Panc1 (cell line): ENCODE measurements around the gene DPH2. TPM values are rescaled to one million over a fixed set of nuclear protein-coding genes. Genes with fewer than 3 reads are reported as not detected.

Source experiments
- ATAC-seq: fragments of 200-7000 bp; cut with Tn5 transposase; 2 replicates; pipeline ENCODE4 v1.9.1; 2020; ENCODE audit warnings: mild to moderate bottlenecking, moderate library complexity
- BruUV-seq: library from RNA; stranded (reverse); fragments of 400-500 nt; replicated peaks from 2 replicates; lab custom pipeline; 2021; lab: Mats Ljungman, UMichigan
- CTCF ChIA-PET: fragments of 300-600 bp; sonication (Branson Sonifier 250); formaldehyde crosslinking; loops from one replicate; lab custom pipeline; 2022; ENCODE audit warnings: antibody characterized with exemption; lab: Charles Lee
- POLR2A ChIA-PET: fragments of 300-600 bp; sonication (Branson Sonifier 250); formaldehyde crosslinking; loops from one replicate; lab custom pipeline; 2022; ENCODE audit warnings: antibody characterized with exemption; lab: Charles Lee
- DNase-seq: peaks from one replicate; pipeline ENCODE4 v3.0.0-alpha.2; 2010; ENCODE audit warnings: low read depth, low spot score
- H3K27ac ChIP-seq: 2 replicates; pipeline ENCODE4 v1.5.1; 2011; ENCODE audit warnings: mild to moderate bottlenecking, low read length, inconsistent platforms
- H3K27me3 ChIP-seq: fragments of 200-500 bp; sonication (Bioruptor generic); 2 replicates; pipeline ENCODE4 v1.6.0; 2014; ENCODE audit warnings: low read length, inconsistent platforms; ENCODE audit not compliant: control insufficient read depth, insufficient read depth
- H3K36me3 ChIP-seq: fragments of 200-500 bp; sonication (Bioruptor generic); 2 replicates; pipeline ENCODE4 v1.5.1; 2014; ENCODE audit warnings: inconsistent platforms, mild to moderate bottlenecking, low read length, moderate library complexity; ENCODE audit not compliant: control insufficient read depth, insufficient read depth
- H3K4me1 ChIP-seq: 2 replicates; pipeline ENCODE4 v1.5.1; 2011; ENCODE audit warnings: inconsistent platforms, mild to moderate bottlenecking, low read length, moderate library complexity; ENCODE audit not compliant: control insufficient read depth, insufficient read depth
- H3K4me3 ChIP-seq, 2 experiments: 2 replicates each; pipeline ENCODE4 v1.5.1; 2011 to 2012; ENCODE audit warnings: low read depth in 2 of 2, low read length in 2 of 2, mild to moderate bottlenecking in 2 of 2, inconsistent platforms in 1 of 2, moderate library complexity in 1 of 2
- H3K9me3 ChIP-seq: fragments of 200-500 bp; sonication (Bioruptor generic); 2 replicates; pipeline ENCODE4 v1.5.1; 2014; ENCODE audit warnings: low read depth, mild to moderate bottlenecking, inconsistent platforms, low read length, moderate library complexity; ENCODE audit not compliant: control insufficient read depth, insufficient read depth
- POLR2AphosphoS5 ChIP-seq: IDR thresholded peaks from 2 replicates; pipeline ENCODE4 v1.6.1; 2012; ENCODE audit warnings: mild to moderate bottlenecking, low read depth, low read length, moderate library complexity
- SIN3A ChIP-seq: IDR thresholded peaks from 2 replicates; pipeline ENCODE4 v1.6.1; 2012; ENCODE audit warnings: low read depth, mild to moderate bottlenecking, low read length, moderate library complexity, borderline replicate concordance; ENCODE audit not compliant: insufficient read depth
- TCF7L2 ChIP-seq: IDR thresholded peaks from 2 replicates; pipeline ENCODE4 v1.6.1; 2011; ENCODE audit warnings: mild to moderate bottlenecking, low read depth, low read length, inconsistent platforms
- in situ Hi-C: cut with HindIII; loops from 2 replicates; pipeline ENCODE4 v1.10.0; 2016; ENCODE audit warnings: low sequenced_read_pairs, low pct_unique_long_range_greater_than_20kb
- intact Hi-C: fragments of 100-400 bp; cut with micrococcal nuclease; formaldehyde crosslinking; loops from one replicate; pipeline ENCODE4 v1.10.0; 2022; ENCODE audit not compliant: unreplicated experiment
- total RNA-seq: library from RNA; stranded (reverse); gene quantifications from one replicate; pipeline ENCODE4 v1.2.1, GENCODE V29; 2021; ENCODE audit not compliant: unreplicated experiment
- TF ChIP-seq, protein P1 (sequence below), 2 experiments: IDR thresholded peaks; 2 replicates each; pipeline ENCODE4 v1.6.1; 2011 to 2012; ENCODE audit warnings: low read depth in 2 of 2, control low read depth in 1 of 2, low read length in 1 of 2, mild to moderate bottlenecking in 1 of 2, moderate library complexity in 1 of 2; ENCODE audit not compliant: insufficient read depth in 1 of 2
- TF ChIP-seq, protein P2 (sequence below): fragments of 450-650 bp; IDR thresholded peaks from 2 replicates; pipeline ENCODE4 v1.5.1; 2017; ENCODE audit warnings: mild to moderate bottlenecking

Gene DPH2
- total RNA-seq, 1 experiment from 2014 or later: 76.0 TPM

DNA sequence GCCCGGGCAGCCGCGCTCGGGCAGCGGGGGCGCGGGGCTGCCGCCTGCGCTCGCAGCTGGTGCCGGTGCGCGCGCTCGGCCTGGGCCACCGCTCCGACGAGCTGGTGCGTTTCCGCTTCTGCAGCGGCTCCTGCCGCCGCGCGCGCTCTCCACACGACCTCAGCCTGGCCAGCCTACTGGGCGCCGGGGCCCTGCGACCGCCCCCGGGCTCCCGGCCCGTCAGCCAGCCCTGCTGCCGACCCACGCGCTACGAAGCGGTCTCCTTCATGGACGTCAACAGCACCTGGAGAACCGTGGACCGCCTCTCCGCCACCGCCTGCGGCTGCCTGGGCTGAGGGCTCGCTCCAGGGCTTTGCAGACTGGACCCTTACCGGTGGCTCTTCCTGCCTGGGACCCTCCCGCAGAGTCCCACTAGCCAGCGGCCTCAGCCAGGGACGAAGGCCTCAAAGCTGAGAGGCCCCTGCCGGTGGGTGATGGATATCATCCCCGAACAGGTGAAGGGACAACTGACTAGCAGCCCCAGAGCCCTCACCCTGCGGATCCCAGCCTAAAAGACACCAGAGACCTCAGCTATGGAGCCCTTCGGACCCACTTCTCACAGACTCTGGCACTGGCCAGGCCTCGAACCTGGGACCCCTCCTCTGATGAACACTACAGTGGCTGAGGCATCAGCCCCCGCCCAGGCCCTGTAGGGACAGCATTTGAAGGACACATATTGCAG lies 33.2 kb upstream of the DPH2 start:
- in situ Hi-C loops (loop anchor here (25.0 kb wide), 1 partner anchor 174 kb away; no protein-coding TSS in a partner anchor), intact Hi-C loops (loop anchor here (10.0 kb wide), 1 partner anchor 412 kb away; no protein-coding TSS in a partner anchor)
- BruUV-seq: no TSS peak
- H3K27me3 ChIP-seq: no peaks in the 10 kb centered on the region
- CTCF ChIA-PET: interaction anchor here (0.5 to 0.6 kb wide), 2 partner anchors 171 to 217 kb away, joined by 3 to 4 read pairs; no protein-coding TSS in a partner anchor
- H3K4me3 ChIP-seq: peak overlapping the region; percentile 20 to 29; a peak in 3 of 4 replicates
- peak; percentile 68 for ATAC-seq
- no peak for DNase-seq
- no peaks in the 10 kb centered on the region for H3K36me3 ChIP-seq
- peaks cover 10% of the 10 kb centered on the region for H3K4me1 ChIP-seq
- peak overlapping the region; percentile 51; the same call in 1 of the 2 replicates for H3K27ac ChIP-seq
- no peaks in the 10 kb centered on the region for H3K9me3 ChIP-seq
- TF ChIP-seq, protein P1, sequence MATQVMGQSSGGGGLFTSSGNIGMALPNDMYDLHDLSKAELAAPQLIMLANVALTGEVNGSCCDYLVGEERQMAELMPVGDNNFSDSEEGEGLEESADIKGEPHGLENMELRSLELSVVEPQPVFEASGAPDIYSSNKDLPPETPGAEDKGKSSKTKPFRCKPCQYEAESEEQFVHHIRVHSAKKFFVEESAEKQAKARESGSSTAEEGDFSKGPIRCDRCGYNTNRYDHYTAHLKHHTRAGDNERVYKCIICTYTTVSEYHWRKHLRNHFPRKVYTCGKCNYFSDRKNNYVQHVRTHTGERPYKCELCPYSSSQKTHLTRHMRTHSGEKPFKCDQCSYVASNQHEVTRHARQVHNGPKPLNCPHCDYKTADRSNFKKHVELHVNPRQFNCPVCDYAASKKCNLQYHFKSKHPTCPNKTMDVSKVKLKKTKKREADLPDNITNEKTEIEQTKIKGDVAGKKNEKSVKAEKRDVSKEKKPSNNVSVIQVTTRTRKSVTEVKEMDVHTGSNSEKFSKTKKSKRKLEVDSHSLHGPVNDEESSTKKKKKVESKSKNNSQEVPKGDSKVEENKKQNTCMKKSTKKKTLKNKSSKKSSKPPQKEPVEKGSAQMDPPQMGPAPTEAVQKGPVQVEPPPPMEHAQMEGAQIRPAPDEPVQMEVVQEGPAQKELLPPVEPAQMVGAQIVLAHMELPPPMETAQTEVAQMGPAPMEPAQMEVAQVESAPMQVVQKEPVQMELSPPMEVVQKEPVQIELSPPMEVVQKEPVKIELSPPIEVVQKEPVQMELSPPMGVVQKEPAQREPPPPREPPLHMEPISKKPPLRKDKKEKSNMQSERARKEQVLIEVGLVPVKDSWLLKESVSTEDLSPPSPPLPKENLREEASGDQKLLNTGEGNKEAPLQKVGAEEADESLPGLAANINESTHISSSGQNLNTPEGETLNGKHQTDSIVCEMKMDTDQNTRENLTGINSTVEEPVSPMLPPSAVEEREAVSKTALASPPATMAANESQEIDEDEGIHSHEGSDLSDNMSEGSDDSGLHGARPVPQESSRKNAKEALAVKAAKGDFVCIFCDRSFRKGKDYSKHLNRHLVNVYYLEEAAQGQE (IDR thresholded peaks at IDR 0.05; ENCODE audit: insufficient read depth in 1 of 2, low read depth in 2 of 2, low read length in 1 of 2): no peak
- TF ChIP-seq POLR2AphosphoS5: peak; percentile 14; the same call in 1 of the 2 replicates
- TF ChIP-seq, protein P2, sequence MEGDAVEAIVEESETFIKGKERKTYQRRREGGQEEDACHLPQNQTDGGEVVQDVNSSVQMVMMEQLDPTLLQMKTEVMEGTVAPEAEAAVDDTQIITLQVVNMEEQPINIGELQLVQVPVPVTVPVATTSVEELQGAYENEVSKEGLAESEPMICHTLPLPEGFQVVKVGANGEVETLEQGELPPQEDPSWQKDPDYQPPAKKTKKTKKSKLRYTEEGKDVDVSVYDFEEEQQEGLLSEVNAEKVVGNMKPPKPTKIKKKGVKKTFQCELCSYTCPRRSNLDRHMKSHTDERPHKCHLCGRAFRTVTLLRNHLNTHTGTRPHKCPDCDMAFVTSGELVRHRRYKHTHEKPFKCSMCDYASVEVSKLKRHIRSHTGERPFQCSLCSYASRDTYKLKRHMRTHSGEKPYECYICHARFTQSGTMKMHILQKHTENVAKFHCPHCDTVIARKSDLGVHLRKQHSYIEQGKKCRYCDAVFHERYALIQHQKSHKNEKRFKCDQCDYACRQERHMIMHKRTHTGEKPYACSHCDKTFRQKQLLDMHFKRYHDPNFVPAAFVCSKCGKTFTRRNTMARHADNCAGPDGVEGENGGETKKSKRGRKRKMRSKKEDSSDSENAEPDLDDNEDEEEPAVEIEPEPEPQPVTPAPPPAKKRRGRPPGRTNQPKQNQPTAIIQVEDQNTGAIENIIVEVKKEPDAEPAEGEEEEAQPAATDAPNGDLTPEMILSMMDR: peak; percentile 61
- TF ChIP-seq SIN3A: no peak
- TF ChIP-seq TCF7L2: no peak
- POLR2A ChIA-PET: no interaction called here

DNA sequence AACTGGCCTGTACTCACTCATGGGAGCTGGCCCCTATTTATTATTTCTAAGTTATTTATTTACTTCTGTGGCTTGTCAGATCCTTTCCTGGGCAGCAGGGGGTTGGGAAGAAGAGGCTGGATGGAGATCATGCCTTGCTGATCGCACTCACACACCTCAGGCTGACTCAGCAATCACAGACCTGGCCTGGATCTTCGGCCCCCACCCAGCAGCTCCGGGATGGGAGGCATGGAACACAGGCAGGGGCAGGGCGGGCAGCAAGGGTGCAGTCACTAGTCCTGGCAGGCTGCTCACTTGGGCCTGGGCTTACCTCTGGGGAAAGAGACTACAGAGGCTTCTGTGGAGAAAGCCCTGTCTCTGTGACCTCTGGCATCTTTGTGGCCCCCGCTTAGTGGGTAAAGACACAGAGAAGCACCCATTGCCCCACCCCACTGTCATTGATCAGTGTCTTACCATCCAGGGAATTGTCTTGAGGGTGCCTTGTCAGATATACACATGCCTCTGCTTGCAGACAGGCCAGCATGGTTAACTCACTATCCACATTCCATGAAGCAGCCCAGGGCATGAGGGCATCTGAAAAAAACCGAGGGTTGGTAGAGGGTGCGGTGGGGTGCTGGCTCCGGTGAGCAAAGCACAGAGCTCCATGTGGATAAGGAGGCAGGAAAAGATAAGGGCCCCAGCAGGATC lies 32.5 kb upstream of the DPH2 start:
- H3K4me1 ChIP-seq: peaks cover 10% of the 10 kb centered on the region
- CTCF ChIA-PET: interaction anchor here (0.6 kb wide), 2 partner anchors 218 to 266 kb away, joined by 3 to 5 read pairs; no protein-coding TSS in a partner anchor
- BruUV-seq: no TSS peak
- no peaks in the 10 kb centered on the region for H3K27me3 ChIP-seq
- ATAC-seq (no peak), DNase-seq (no peak)
- intact Hi-C loops (loop anchor here (10.0 kb wide), 1 partner anchor 413 kb away; no protein-coding TSS in a partner anchor), in situ Hi-C loops (loop anchor here (25.0 kb wide), 1 partner anchor 175 kb away; no protein-coding TSS in a partner anchor)
- no peak overlapping the region for H3K4me3 ChIP-seq
- POLR2A ChIA-PET: no interaction called here
- no peak overlapping the region for H3K27ac ChIP-seq
- TF ChIP-seq POLR2AphosphoS5 (no peak), TCF7L2 (no peak), SIN3A (no peak)
- TF ChIP-seq, protein P2: no peak
- no peaks in the 10 kb centered on the region for H3K36me3 ChIP-seq
- H3K9me3 ChIP-seq: no peaks in the 10 kb centered on the region
